HL-60 (cell line): ENCODE data around the gene TRDN.

Experiments used
- GABPA ChIP-seq: IDR thresholded peaks from 2 replicates; pipeline ENCODE4 v1.6.1; 2012; ENCODE audit warnings: low read depth
- POLR2AphosphoS5 ChIP-seq: IDR thresholded peaks from 2 replicates; pipeline ENCODE4 v1.6.1; 2012; ENCODE audit warnings: low read depth
- TF ChIP-seq, protein P1 (sequence below): IDR thresholded peaks from one replicate; pipeline ENCODE4 v1.5.1; 2011; ENCODE audit warnings: low read length, control low read depth, inconsistent platforms; ENCODE audit not compliant: insufficient read depth
- TF ChIP-seq, protein P2 (sequence below): IDR thresholded peaks from 2 replicates; pipeline ENCODE4 v1.6.1; 2012; ENCODE audit warnings: low read depth; ENCODE audit not compliant: insufficient replicate concordance

DNA sequence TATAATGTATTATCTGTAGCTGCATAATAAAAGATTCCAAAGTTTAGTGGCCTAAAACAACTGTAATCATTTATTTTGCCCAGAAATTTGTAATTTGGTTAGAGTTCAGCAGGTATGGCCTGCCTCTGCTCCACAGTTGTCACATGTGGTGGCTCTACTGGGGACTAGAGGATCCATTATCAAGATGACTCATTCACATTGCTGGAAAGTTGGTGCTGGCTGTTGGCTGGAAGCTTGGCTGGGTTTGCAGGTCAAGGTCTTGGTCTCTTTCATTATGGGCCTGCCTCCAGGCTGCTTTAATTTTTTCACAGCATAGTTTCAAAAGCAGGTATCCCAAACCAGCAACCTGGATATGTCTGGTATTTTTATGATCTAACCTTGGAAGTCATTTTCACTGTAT, 17.6 kb downstream of the TRDN start:
- TF ChIP-seq, protein P1, sequence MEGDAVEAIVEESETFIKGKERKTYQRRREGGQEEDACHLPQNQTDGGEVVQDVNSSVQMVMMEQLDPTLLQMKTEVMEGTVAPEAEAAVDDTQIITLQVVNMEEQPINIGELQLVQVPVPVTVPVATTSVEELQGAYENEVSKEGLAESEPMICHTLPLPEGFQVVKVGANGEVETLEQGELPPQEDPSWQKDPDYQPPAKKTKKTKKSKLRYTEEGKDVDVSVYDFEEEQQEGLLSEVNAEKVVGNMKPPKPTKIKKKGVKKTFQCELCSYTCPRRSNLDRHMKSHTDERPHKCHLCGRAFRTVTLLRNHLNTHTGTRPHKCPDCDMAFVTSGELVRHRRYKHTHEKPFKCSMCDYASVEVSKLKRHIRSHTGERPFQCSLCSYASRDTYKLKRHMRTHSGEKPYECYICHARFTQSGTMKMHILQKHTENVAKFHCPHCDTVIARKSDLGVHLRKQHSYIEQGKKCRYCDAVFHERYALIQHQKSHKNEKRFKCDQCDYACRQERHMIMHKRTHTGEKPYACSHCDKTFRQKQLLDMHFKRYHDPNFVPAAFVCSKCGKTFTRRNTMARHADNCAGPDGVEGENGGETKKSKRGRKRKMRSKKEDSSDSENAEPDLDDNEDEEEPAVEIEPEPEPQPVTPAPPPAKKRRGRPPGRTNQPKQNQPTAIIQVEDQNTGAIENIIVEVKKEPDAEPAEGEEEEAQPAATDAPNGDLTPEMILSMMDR, result no peak
- TF ChIP-seq POLR2AphosphoS5 (no peak), GABPA (no peak)
- TF ChIP-seq, protein P2, sequence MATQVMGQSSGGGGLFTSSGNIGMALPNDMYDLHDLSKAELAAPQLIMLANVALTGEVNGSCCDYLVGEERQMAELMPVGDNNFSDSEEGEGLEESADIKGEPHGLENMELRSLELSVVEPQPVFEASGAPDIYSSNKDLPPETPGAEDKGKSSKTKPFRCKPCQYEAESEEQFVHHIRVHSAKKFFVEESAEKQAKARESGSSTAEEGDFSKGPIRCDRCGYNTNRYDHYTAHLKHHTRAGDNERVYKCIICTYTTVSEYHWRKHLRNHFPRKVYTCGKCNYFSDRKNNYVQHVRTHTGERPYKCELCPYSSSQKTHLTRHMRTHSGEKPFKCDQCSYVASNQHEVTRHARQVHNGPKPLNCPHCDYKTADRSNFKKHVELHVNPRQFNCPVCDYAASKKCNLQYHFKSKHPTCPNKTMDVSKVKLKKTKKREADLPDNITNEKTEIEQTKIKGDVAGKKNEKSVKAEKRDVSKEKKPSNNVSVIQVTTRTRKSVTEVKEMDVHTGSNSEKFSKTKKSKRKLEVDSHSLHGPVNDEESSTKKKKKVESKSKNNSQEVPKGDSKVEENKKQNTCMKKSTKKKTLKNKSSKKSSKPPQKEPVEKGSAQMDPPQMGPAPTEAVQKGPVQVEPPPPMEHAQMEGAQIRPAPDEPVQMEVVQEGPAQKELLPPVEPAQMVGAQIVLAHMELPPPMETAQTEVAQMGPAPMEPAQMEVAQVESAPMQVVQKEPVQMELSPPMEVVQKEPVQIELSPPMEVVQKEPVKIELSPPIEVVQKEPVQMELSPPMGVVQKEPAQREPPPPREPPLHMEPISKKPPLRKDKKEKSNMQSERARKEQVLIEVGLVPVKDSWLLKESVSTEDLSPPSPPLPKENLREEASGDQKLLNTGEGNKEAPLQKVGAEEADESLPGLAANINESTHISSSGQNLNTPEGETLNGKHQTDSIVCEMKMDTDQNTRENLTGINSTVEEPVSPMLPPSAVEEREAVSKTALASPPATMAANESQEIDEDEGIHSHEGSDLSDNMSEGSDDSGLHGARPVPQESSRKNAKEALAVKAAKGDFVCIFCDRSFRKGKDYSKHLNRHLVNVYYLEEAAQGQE, result no peak
